ENCODE results near the gene FREM2.

Gene FREM2

DNA sequence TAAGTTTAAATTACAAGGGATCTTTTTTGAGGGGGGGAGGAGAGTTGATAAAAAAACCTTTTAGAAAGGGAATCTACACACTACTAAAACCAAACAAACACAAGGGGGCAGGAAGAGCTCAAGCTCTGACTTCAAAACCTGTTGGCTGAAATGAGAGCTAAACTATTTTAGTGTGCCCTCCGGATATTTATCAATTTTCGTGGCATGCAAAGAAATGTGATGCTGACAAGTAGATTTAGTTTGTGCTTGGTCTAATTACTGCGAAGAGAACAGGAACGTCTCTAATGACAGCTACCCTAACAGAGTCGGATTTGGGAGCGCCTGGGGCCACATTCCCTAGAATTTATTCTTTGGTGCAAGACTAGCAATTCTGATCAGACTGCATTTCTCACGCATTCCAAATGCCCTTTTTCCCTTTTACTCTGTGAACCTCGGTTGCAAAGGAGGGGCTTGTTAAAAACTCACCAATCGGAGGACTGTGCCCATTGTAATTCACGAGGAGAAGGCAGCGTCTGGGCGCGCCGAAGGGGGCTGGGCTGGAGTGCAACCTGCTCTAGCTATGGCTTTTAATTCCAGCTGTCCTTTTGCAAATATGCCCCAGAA lies 802 bp upstream of the FREM2 start:
- DNase-seq (ENCODE audit: low read depth in 2 of 2, low spot score in 1 of 2) = no peak

DNA sequence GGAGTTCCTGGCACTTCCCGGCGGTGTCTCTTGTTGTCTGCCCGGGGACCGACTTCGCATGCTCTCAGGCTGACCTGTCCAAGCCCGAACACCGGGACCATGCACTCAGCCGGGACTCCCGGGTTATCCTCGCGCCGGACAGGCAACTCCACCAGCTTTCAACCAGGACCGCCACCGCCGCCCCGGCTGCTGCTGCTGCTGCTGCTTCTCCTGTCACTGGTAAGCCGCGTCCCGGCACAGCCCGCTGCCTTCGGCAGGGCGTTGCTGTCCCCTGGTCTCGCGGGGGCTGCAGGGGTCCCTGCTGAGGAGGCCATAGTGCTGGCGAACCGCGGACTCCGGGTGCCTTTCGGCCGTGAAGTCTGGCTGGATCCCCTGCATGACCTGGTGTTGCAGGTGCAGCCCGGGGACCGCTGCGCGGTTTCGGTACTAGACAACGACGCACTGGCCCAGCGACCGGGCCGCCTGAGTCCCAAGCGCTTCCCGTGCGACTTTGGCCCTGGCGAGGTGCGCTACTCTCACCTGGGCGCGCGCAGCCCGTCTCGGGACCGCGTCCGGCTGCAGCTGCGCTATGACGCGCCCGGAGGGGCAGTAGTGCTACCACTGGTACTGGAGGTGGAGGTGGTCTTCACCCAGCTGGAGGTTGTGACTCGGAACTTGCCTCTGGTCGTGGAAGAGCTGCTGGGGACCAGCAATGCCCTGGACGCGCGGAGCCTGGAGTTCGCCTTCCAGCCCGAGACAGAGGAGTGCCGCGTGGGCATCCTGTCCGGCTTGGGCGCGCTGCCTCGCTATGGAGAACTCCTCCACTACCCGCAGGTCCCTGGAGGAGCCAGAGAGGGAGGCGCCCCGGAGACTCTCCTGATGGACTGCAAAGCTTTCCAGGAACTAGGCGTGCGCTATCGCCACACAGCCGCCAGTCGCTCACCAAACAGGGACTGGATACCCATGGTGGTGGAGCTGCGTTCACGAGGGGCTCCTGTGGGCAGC lies 661 bp downstream of the FREM2 start:
- no peak for DNase-seq (ENCODE audit: low read depth in 2 of 2, low spot score in 1 of 2)

DNA sequence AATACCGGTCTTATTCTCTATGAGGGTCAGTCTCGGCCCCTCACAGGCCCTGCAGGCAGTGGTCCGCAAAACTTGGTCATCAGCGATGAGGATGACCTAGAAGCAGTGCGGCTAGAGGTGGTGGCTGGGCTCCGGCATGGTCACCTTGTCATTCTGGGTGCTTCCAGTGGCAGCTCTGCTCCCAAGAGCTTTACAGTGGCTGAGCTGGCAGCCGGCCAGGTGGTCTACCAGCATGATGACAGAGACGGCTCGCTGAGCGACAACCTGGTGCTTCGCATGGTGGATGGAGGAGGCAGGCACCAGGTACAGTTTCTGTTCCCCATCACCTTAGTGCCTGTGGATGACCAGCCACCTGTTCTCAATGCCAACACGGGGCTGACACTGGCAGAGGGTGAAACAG lies 1.8 kb downstream of the FREM2 start:
- no peak for DNase-seq (ENCODE audit: low read depth in 2 of 2, low spot score in 1 of 2)

DNA sequence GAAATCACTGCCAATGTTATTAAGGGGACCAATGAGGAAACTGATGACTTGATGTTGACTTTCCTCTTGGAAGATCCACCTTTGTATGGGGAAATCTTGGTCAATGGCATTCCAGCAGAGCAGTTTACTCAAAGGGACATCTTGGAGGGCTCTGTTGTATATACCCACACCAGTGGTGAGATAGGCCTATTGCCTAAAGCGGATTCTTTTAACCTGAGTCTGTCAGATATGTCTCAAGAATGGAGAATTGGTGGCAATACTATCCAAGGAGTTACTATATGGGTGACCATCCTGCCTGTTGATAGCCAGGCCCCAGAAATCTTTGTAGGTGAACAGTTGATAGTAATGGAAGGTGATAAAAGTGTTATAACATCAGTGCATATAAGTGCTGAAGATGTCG lies 3.4 kb downstream of the FREM2 start:
- no peak for DNase-seq (ENCODE audit: low read depth in 2 of 2, low spot score in 1 of 2)

DNA sequence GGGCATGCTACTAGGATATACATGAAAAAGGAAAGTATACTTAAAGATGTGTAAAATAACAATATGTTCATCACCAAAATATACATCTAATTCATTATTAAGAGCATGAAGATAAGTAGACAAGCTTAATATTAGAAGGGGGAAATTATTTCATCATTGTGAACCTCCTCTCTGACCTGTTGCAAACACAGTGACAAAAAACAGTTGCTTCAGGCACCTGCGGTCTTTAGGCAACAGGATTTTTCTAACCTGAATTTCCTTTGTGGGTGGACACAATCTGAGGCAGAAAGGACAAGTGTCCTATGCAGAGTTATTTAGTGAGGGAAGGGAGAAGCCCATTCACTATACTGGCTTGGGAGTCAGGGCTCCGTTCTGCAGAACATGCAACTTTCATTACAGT lies 6.3 kb downstream of the FREM2 start:
- no peak for DNase-seq (ENCODE audit: low read depth in 2 of 2, low spot score in 1 of 2)

DNA sequence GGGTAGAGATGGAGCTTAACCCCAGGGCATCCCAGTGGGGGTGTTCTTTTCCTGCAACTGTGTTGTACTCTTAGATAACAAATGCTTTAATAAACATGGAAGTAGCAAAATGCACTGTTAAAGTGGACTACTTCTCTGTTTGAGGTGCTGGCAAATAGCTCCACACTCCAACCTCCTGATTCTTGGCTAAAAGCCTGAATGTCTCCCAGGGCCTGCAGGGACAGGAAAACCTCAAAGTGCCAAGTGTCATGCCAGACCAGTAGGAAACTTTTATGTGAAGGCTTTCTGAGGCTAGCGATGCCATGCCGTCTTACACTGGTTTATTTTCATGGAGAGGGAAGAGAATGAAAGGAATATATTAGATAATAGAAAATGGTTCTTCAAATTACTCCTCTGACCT lies 6.8 kb downstream of the FREM2 start:
- no peak for DNase-seq (ENCODE audit: low read depth in 2 of 2, low spot score in 1 of 2)

DNA sequence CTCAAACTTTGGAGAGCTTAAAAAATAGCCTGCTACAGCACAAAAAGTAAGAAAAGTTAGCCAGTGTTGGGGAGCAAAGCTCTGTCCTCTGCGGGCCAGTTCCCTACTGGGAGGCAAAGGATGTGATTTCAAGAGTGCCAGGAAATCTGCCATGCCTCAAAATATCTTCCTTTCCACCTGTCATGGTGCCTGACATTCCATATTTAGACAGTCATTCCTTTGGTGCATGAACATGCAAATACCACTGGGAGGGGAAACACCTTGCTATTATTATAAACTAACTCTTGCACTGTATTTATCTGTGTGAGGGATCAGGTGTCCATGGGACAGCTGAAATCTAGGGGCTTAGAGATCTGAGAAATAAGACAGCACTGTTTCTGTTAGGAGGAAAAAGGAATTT lies 10.3 kb downstream of the FREM2 start:
- no peak for DNase-seq (ENCODE audit: low read depth in 2 of 2, low spot score in 1 of 2)

DNA sequence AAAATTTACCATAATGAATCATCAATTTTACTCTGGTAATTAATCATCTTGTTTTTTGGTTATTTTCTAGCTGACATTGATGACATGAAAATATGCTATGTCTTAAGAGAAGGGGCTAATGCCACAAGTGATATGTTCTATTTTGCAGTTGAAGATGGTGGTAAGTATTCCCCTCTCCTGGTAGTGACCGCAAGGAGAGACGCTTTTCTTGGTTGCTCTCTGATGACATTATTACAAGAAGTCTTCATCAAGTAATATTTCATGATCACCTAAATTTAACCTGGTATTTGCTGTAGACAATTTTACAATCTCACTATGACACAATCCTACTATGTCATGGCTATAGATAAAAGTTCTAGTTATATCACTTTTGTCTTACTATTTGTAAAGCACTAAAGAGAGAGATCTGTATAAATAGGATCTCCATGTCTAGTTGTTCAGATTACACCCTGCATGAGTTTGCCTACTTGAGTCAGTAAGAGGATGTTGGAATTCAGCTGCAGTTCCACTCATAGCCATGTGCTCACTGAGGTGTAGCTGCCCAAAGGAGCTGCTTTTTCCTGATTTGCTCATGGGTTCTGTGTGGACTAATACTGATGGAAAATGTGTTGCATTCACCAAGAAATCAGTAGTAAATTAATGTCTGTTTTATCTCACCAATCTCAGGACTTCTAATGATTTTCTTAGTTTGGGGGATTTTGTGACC lies 10.9 kb downstream of the FREM2 start:
- no peak for DNase-seq (ENCODE audit: low read depth in 2 of 2, low spot score in 1 of 2)

DNA sequence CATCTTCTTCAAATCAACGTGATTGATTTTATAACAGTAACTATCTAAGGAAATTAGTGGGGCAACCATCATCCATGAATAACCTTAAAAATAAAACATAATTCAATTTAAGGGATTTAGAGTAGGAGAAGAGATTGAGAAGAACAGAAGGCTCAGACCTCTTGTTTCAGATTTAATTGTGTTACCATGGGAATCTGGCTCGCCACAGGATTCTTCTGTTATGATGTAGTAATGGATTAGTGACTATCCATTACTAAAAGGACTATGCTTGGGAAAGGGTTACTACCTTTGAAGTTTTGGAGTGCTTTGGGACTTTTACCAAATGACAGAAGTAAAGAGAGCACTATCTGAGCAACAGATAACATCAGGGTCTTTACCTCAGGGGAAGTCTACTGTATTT lies 13.2 kb downstream of the FREM2 start:
- DNase-seq (ENCODE audit: low read depth in 2 of 2, low spot score in 1 of 2) = no peak

DNA sequence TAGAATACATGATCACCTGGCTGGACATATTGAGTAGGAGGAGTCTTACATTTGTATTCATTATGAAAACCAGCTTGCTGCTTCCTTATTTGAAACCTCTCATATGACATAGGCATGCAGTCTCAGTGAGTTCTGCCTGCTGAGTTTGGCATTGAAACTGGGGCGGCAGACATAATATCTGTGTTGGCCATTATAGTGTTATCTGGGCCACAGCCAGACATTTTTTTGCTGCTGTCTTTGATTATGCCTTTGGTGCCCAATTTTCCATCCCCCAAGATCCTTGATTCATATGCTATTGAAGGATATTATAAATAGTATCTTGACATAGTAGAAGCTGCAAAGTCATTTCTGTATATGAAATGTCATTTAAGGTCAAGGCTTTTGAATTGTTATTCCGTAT lies 15.8 kb downstream of the FREM2 start:
- DNase-seq (ENCODE audit: low read depth in 2 of 2, low spot score in 1 of 2) = no peak

DNA sequence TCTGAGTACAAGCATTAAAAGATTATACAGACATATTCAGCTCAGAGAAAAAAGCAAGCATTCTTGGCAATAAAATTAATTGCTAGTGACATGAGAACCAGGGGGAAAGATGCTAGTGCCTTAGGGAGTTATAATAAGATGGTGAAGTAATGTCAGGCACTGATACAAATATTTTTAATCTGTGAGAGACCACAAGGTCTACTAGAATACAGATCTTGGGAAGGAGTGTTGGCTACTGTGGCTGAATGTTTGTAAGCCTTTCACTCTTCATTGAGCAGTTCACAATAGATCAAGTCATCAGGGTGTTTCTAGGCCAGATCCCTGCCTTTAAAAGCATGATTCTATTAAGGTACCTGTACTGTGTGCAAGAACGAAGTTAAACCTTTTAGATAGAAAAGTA lies 16.4 kb downstream of the FREM2 start:
- no peak for DNase-seq (ENCODE audit: low read depth in 2 of 2, low spot score in 1 of 2)

DNA sequence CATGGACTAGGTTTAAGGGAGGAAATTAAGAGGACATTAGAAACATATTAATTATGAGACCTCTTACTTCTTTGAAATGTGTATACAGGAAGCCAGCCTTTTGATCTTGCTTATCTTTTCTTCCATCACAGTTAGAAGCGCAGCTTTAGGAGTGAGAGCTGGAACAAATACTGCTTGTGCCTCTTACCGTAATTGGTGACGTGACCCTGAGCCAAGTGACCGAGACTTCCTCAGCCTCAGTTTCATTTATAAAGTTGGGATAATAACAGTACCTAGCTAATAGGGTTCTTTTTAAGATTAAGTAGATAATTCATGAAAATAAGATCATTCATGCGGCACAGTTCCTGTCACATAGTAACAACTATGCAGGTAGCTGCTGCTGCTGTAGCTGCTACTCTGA lies 18.5 kb downstream of the FREM2 start:
- DNase-seq (ENCODE audit: low read depth in 2 of 2, low spot score in 1 of 2) = no peak

DNA sequence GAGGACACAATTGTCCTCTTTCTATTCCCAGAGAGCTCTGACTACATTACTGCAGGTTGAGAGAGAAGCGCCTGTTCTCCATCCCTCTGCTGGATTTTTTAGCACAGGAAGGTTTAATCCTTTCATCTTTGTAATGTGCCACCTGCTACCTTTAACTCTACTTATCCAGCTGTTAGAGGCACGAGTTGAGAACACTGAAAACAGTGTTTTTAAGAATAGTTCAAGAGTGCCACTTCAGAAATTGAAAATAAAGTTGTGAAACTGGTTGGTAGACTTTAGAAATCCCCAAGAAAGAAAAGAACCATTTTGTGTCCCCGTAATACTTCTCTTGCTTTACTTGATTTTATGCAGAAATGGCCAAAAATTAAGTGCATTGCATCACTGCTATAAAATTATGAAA lies 20.6 kb downstream of the FREM2 start:
- DNase-seq (ENCODE audit: low read depth in 2 of 2, low spot score in 1 of 2) = no peak

DNA sequence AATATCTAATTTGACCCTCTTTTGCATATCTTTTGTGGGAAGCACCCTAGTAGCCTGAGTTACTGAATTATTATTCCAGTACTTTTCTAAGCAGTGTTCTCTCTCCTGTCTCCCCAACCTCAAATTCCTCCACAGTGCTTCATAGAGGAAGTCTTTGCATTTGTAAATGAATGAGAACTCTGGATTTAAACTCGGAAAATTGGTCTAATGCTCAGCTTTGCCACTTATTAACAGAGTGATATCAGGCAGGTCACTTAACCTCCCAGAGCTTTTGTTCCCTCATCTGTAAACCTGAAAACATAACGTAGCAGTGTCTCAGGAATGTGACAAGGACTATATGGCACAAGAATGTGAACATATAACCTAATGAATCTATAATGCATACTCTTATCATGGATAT lies 26.2 kb downstream of the FREM2 start:
- DNase-seq (ENCODE audit: low read depth in 2 of 2, low spot score in 1 of 2) = no peak

DNA sequence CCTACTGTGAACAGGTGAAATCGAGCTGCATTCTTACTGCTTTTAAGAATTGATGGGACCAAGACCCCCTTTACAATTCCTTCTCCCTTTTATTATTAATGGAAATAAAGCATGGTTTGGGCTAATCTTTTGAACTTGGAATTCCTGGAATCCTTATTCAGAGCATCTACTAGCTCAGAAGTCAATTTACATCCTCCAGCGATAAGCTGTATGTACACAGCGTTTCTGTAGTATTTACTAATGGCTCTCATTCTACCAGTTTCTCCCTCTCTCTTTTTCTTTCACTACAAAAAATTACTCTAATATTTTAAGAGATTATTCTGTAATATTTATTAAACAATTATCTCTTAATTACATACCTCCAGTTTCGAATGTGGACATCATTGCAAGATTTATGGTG lies 31.5 kb downstream of the FREM2 start:
- no peak for DNase-seq (ENCODE audit: low read depth in 2 of 2, low spot score in 1 of 2)

DNA sequence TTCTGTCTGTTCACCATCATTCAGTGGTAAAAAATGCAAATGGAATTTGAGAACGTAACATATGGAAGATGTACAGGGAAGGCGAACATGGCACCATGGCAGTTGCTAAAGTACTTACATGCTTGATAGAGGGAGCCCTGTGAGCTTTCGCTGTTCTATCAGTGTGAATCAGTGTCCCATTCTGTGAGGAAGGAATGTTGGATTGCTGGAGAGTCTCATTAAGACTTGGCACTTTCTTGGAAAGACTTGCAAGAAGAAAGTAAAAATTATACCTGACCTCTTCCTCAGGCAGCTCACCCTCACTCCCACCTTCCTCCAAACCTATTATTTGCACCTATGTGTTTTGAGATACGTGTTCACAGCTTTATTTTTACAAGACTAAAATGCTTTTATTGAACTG lies 43.5 kb downstream of the FREM2 start:
- DNase-seq (ENCODE audit: low read depth in 2 of 2, low spot score in 1 of 2) = no peak

DNA sequence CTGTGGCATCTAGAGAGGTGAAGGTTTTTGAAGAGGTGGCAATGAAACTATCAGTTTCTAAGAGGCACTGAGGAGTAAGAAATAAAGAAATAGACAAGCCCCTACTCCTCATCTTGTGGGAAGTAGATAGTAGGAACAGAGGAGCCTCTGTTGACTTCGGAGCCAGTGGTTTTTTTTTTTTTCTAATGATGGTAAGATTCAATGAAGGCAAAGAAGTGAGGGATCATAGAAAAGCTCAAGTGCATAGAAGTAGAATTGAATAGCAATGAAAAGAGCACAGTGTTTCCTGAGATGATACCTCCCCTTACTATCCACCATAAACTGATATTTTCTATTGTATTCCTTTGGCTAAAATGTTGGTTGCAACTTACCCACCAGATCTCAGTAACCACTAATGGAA lies 46.3 kb downstream of the FREM2 start:
- no peak for DNase-seq (ENCODE audit: low read depth in 2 of 2, low spot score in 1 of 2)

DNA sequence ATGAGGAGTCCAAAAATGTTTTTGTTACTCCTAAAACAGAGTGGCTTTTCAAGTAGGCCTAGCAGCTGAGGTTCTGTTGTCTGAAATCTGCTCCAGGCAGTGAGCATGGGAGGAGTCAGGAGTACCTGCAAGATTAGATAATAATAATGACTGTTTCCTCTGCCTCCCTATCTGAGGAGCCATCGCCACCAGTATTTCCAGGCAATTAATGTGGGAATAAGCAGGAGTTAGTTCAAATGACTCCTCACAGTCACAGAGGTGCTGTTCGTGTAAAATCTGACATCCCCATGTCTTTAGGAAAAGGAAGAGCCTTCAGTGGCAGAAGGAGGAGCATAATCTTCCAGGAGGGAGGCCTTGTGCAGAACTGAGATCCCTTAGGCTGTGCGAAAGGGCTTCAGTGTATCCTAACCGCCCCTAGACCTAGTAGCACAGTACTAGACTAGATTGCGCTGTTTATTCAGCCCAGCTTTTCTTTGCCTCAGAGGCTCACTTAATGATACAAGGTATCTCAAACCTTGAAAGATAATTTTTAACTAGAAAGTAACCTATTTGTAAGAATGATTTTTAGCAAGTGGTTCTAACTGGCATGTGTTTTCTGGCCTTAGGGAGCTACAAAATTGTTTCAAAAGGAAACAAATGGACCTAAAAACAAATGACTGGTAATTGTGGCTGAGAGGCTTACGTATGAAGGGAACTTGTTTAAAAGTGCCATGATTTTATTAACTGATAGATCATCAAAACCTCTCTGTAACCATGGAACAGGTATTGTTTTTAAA lies 49.0 kb downstream of the FREM2 start:
- DNase-seq (ENCODE audit: low read depth in 2 of 2, low spot score in 1 of 2) = no peak

DNA sequence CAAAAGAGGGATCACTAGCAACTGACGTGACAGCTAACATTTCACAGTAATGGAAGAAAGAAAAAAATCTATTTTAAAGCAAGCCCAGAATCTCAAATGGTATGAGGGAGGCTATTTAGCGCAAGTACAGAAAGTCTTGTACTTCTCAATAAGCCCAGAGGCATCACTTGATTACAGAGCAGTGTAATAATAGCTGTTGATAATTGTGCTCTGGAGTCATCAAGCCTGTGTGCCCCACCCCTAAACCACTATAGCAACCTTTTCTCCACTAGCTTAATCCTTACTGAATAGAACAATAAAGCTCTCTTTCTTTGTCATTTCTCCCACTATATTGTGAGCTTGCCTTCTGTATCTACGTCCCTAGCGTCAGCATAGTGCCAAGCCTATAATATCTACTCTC lies 56.6 kb downstream of the FREM2 start:
- no peak for DNase-seq (ENCODE audit: low read depth in 2 of 2, low spot score in 1 of 2)

DNA sequence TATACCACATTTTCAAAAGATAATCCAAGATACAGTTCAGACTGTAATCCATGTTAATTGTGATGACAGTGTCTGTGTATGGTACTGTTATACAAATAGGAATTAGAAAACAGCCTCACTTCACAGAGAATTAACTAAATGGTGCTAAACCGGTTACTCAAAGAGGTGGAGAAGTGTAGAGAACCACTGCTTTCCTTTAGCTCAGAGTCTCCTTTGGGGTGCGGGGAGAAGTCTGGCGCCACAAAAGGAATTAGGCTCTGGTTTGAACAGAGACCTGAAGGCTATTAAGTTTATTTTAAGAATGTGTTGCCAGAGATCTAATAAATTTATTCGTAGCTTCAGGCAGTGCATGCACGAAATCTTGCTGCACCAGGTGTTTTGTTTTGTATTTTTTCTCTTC lies 65.8 kb downstream of the FREM2 start:
- DNase-seq (ENCODE audit: low read depth in 2 of 2, low spot score in 1 of 2) = no peak

DNA sequence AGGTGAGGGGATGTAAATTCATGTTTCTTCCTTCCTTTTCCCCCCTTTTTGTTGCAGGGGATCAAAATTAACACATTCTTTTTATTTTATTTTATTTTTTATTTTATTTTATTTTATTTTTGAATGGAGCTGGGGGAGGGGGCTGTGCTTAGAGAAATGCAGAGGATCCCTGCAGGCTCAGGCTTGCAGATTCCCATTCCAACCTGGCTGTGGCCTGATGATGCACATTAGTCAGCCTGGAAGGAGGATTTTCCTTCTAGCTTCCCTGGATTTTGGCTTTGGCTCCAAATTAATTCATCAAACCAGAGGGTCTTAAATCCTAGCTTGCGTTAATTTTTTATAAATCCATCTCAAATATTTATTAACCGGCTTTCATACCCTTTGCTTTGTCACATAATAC lies 67.0 kb downstream of the FREM2 start:
- no peak for DNase-seq (ENCODE audit: low read depth in 2 of 2, low spot score in 1 of 2)

Measured in stimulated activated CD8-positive, alpha-beta memory T cell treated with anti-CD3 and anti-CD28 coated beads, Interleukin-4, amount 100 ng/mL, for 1 hour (primary cell).